OCI-LY1 (cell line): ENCODE results near the gene CSHL1.

Source experiments
- H2AFZ ChIP-seq: fragments of 200-600 bp; sonication (generic), shearing (Covaris generic); 2 replicates; pipeline ENCODE4 v1.6.0; 2014; ENCODE audit warnings: antibody characterized with exemption, mild to moderate bottlenecking, low read length
- H3F3A ChIP-seq: fragments of 200-600 bp; sonication (generic), shearing (Covaris generic); 2 replicates; pipeline ENCODE4 v1.6.0; 2014; ENCODE audit warnings: mild to moderate bottlenecking, antibody characterized with exemption, low read length, moderate library complexity; ENCODE audit not compliant: insufficient read depth
- H3K27ac ChIP-seq: fragments of 200-600 bp; sonication (generic); 2 replicates; pipeline ENCODE4 v1.5.1; 2014; ENCODE audit warnings: low read length, mixed run types, mild to moderate bottlenecking, low read depth; ENCODE audit not compliant: poor library complexity, severe bottlenecking
- H3K27me3 ChIP-seq: fragments of 200-600 bp; sonication (generic); 2 replicates; pipeline ENCODE4 v1.6.0; 2014; ENCODE audit warnings: antibody characterized with exemption, mild to moderate bottlenecking, low read length, moderate library complexity; ENCODE audit not compliant: insufficient read depth
- H3K36me3 ChIP-seq: fragments of 200-600 bp; sonication (generic); 2 replicates; pipeline ENCODE4 v1.6.1; 2014; ENCODE audit warnings: mild to moderate bottlenecking, antibody characterized with exemption, low read length, moderate library complexity, mixed read lengths; ENCODE audit not compliant: insufficient read depth
- H3K4me1 ChIP-seq: fragments of 200-600 bp; sonication (generic); 2 replicates; pipeline ENCODE4 v1.5.1; 2014; ENCODE audit warnings: mild to moderate bottlenecking, low read length, moderate library complexity; ENCODE audit not compliant: insufficient read depth, severe bottlenecking
- H3K4me2 ChIP-seq: fragments of 200-600 bp; sonication (generic), shearing (Covaris generic); 2 replicates; pipeline ENCODE4 v1.6.1; 2014; ENCODE audit warnings: low read length
- H3K4me3 ChIP-seq: fragments of 200-600 bp; sonication (generic); 2 replicates; pipeline ENCODE4 v1.5.1; 2014; ENCODE audit warnings: low read length, low read depth, mild to moderate bottlenecking, mixed read lengths; ENCODE audit not compliant: poor library complexity, severe bottlenecking
- H3K79me2 ChIP-seq: fragments of 200-600 bp; shearing (Covaris generic); 2 replicates; pipeline ENCODE4 v1.6.1; 2016; ENCODE audit warnings: mixed run types, low read length, mixed read lengths; ENCODE audit not compliant: insufficient read depth
- H3K9ac ChIP-seq: fragments of 200-600 bp; sonication (generic), shearing (Covaris generic); 2 replicates; pipeline ENCODE4 v1.6.1; 2014; ENCODE audit warnings: mild to moderate bottlenecking, low read length, mixed read lengths
- H3K9me2 ChIP-seq: fragments of 200-600 bp; sonication (generic), shearing (Covaris generic); 2 replicates; pipeline ENCODE4 v1.6.1; 2014; ENCODE audit warnings: low read depth, mild to moderate bottlenecking, low read length, mixed read lengths
- H3K9me3 ChIP-seq: fragments of 200-600 bp; shearing (Covaris generic); 2 replicates; pipeline ENCODE4 v1.6.1; 2014; ENCODE audit warnings: low read length, mixed read lengths
- H4K20me1 ChIP-seq: fragments of 200-600 bp; sonication (generic), shearing (Covaris generic); 2 replicates; pipeline ENCODE4 v1.6.0; 2016; ENCODE audit warnings: mild to moderate bottlenecking, low read length; ENCODE audit not compliant: insufficient read depth
- EZH2 ChIP-seq: fragments of 200-600 bp; sonication (generic), shearing (Covaris generic); IDR thresholded peaks from 2 replicates; pipeline ENCODE4 v1.8.0; 2017; ENCODE audit warnings: borderline replicate concordance, mixed run types, mild to moderate bottlenecking, antibody characterized with exemption, low read length, moderate library complexity, mixed read lengths
- TF ChIP-seq, protein P1 (sequence below): fragments of 200-600 bp; sonication (generic), shearing (Covaris generic); IDR thresholded peaks from 2 replicates; pipeline ENCODE4 v1.5.1; 2017; ENCODE audit warnings: mild to moderate bottlenecking, antibody characterized with exemption, low read length, moderate library complexity, mixed read lengths

The CSHL1 gene

GRCh38 chr17:63928172-63928666, 17.2 kb upstream of the CSHL1 start:
- no peak for TF ChIP-seq EZH2
- TF ChIP-seq, protein P1, sequence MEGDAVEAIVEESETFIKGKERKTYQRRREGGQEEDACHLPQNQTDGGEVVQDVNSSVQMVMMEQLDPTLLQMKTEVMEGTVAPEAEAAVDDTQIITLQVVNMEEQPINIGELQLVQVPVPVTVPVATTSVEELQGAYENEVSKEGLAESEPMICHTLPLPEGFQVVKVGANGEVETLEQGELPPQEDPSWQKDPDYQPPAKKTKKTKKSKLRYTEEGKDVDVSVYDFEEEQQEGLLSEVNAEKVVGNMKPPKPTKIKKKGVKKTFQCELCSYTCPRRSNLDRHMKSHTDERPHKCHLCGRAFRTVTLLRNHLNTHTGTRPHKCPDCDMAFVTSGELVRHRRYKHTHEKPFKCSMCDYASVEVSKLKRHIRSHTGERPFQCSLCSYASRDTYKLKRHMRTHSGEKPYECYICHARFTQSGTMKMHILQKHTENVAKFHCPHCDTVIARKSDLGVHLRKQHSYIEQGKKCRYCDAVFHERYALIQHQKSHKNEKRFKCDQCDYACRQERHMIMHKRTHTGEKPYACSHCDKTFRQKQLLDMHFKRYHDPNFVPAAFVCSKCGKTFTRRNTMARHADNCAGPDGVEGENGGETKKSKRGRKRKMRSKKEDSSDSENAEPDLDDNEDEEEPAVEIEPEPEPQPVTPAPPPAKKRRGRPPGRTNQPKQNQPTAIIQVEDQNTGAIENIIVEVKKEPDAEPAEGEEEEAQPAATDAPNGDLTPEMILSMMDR: no peak
- Histone ChIP-seq H4K20me1 (no peaks in the 10 kb centered on the region), H3K9me3 (no peaks in the 10 kb centered on the region), H3K9me2 (no peaks in the 10 kb centered on the region), H3K4me3 (peak overlapping the region; percentile 97), H3K27ac (peak overlapping the region; percentile 97), H3K4me2 (peak overlapping the region; percentile 96), H3K79me2 (peaks cover 23% of the 10 kb centered on the region), H3K36me3 (peaks cover 50% of the 10 kb centered on the region), H3F3A (peaks cover 18% of the 10 kb centered on the region), H3K4me1 (peaks cover 82% of the 10 kb centered on the region), H2AFZ (no peak overlapping the region), H3K27me3 (no peaks in the 10 kb centered on the region), H3K9ac (peak overlapping the region; percentile 100)

DNA sequence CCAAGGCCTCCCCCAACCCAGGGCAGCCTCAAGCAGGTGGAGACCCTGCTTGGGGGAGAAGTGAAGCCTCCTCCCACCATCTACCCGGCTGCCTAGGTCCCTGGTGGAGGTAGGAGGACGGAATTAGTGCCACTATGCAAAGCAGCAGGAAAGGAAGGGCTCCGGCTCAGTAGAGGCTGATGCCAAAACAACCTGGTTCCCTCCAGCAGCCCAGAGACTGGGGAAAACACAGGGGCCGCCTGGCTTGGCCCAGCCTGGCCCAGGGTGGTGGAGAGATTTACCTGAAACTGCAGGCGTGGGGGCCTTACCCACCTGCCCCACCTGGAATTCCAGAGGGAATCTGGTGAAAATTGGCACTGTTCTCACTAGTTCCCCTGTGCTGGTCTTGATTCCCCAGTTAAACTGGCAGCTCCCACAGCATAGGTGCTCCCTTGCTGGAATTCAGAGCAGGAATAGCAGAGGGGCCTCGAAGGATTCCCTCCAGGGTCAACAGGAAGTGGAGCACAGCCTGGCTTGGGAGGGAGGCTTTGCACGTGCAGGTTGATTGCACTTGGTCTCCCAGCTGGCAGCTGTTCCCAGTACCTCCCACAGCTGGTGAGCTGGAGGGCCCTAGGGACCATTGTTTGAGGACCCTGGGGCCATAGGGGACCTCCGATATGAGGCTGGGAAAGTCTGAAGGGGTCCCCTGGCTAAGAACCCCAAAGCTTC, 16.6 kb upstream of the CSHL1 start:
- H3K9ac ChIP-seq: peak overlapping the region; percentile 100
- no peak for TF ChIP-seq EZH2
- no peaks in the 10 kb centered on the region for H3K9me3 ChIP-seq
- peaks cover 18% of the 10 kb centered on the region for H3F3A ChIP-seq
- H3K27ac ChIP-seq: peak overlapping the region; percentile 97
- peaks cover 50% of the 10 kb centered on the region for H3K36me3 ChIP-seq
- no peaks in the 10 kb centered on the region for H3K27me3 ChIP-seq
- no peaks in the 10 kb centered on the region for H4K20me1 ChIP-seq
- H3K4me2 ChIP-seq: peak overlapping the region; percentile 96
- H3K79me2 ChIP-seq: peaks cover 21% of the 10 kb centered on the region
- H3K4me1 ChIP-seq: peaks cover 82% of the 10 kb centered on the region
- no peak overlapping the region for H2AFZ ChIP-seq
- peak overlapping the region; percentile 97 for H3K4me3 ChIP-seq
- no peaks in the 10 kb centered on the region for H3K9me2 ChIP-seq

DNA sequence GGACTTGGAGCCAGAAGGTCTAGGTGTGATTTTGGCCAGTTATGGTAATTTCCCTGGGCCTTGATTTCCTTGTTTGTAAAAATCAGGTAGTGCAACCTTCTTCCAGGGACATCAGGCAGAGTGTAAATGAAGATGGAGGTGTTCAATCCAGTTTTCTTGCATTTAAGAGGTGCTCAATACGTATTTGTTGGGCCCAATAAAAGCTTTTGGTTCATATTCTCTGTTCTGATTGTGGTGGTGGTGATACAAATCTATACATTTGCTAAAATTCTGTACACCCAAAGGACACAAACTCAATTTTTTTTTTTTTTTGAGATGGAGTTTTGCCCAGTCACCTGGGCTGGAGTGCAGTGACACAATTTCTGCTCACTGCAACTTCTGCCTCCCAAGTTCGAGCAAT, 15.1 kb upstream of the CSHL1 start:
- H3K9ac ChIP-seq: peak overlapping the region; percentile 64
- no peak for TF ChIP-seq EZH2
- TF ChIP-seq, protein P1: no peak
- H2AFZ ChIP-seq: no peak overlapping the region
- no peaks in the 10 kb centered on the region for H3K9me3 ChIP-seq
- H3K9me2 ChIP-seq: no peaks in the 10 kb centered on the region
- no peaks in the 10 kb centered on the region for H3K27me3 ChIP-seq
- peak overlapping the region; percentile 44; the same call in 1 of the 2 replicates for H3K4me2 ChIP-seq
- H3K79me2 ChIP-seq: peaks cover 10% of the 10 kb centered on the region
- peaks cover 18% of the 10 kb centered on the region for H3F3A ChIP-seq
- no peak overlapping the region for H3K4me3 ChIP-seq
- H3K36me3 ChIP-seq: peaks cover 41% of the 10 kb centered on the region
- peaks cover 92% of the 10 kb centered on the region for H3K4me1 ChIP-seq
- H3K27ac ChIP-seq: peak overlapping the region; percentile 97
- no peaks in the 10 kb centered on the region for H4K20me1 ChIP-seq
